GM21381 (cell line): ENCODE measurements around the gene NOS2.
"Not testable (repeated sequence)": the region's sequence is repeated elsewhere in the genome, so short reads cannot be mapped to it uniquely, and the experiment has no call there.

Experiments
- ATAC-seq: cut with Tn5 transposase; IDR thresholded peaks from one replicate; pipeline ENCODE4 v1.9.1; 2021; ENCODE audit warnings: mild to moderate bottlenecking, moderate library complexity; ENCODE audit not compliant: unreplicated experiment

The NOS2 gene

GRCh38 chr17:27756467-27757371 is 43.6 kb downstream of the NOS2 start:
- no peak for ATAC-seq

GRCh38 chr17:27755706-27756466 is 44.4 kb downstream of the NOS2 start:
- ATAC-seq: no peak

GRCh38 chr17:27754549-27754948 is 45.8 kb downstream of the NOS2 start:
- ATAC-seq: no peak

- not testable (repeated sequence) for ATAC-seq
Observed at GRCh38 chr17:27753726-27754125, 46.6 kb downstream of the NOS2 start.

- not testable (repeated sequence) for ATAC-seq
Observed at GRCh38 chr17:27752831-27753619, 47.3 kb downstream of the NOS2 start.

GRCh38 chr17:27751622-27752490 is 48.5 kb downstream of the NOS2 start:
- no peak for ATAC-seq

GRCh38 chr17:27751166-27751565 is 49.2 kb downstream of the NOS2 start:
- ATAC-seq: no peak

- not testable (repeated sequence) for ATAC-seq
Observed at GRCh38 chr17:27749562-27750150, 50.7 kb downstream of the NOS2 start.

- ATAC-seq: no peak
Observed at GRCh38 chr17:27748360-27748825, 51.9 kb downstream of the NOS2 start.

GRCh38 chr17:27747462-27748359 is 52.6 kb downstream of the NOS2 start:
- no peak for ATAC-seq

GRCh38 chr17:27746881-27747280 is 53.4 kb downstream of the NOS2 start:
- ATAC-seq: no peak

- ATAC-seq: not testable (repeated sequence)
Observed at GRCh38 chr17:27746320-27746719, 54.0 kb downstream of the NOS2 start.

- ATAC-seq: not testable (repeated sequence)
Observed at GRCh38 chr17:27745207-27745830, 55.0 kb downstream of the NOS2 start.

GRCh38 chr17:27743281-27743885 is 56.9 kb downstream of the NOS2 start:
- ATAC-seq: no peak

GRCh38 chr17:27741971-27742575 is 58.3 kb downstream of the NOS2 start:
- no peak for ATAC-seq

GRCh38 chr17:27741361-27741861 is 58.9 kb downstream of the NOS2 start:
- no peak for ATAC-seq

GRCh38 chr17:27740541-27740940 is 59.8 kb downstream of the NOS2 start:
- not testable (repeated sequence) for ATAC-seq
